ENCODE data around the gene TCERG1L.

DNA sequence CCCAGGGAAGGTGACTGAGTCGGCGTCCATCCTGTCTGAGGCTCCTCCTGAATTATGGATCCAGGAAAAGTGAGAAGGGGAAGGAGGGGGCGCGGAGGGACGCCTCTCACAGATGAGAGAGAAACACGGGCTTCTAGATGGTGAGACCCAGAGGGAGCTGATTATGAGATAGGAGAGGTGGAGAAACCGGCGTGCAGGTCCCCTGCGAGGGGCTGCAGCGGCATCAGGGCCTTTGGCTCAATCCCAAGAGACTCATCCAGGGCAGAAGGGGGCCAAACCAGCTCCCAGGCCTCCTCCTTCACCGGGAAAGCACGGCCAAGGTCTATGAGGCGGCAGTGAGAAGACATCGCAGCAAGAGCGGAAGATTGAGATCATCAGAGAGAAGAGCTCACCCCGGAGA is 70.8 kb downstream of the TCERG1L start:
- TF ChIP-seq, protein P1, sequence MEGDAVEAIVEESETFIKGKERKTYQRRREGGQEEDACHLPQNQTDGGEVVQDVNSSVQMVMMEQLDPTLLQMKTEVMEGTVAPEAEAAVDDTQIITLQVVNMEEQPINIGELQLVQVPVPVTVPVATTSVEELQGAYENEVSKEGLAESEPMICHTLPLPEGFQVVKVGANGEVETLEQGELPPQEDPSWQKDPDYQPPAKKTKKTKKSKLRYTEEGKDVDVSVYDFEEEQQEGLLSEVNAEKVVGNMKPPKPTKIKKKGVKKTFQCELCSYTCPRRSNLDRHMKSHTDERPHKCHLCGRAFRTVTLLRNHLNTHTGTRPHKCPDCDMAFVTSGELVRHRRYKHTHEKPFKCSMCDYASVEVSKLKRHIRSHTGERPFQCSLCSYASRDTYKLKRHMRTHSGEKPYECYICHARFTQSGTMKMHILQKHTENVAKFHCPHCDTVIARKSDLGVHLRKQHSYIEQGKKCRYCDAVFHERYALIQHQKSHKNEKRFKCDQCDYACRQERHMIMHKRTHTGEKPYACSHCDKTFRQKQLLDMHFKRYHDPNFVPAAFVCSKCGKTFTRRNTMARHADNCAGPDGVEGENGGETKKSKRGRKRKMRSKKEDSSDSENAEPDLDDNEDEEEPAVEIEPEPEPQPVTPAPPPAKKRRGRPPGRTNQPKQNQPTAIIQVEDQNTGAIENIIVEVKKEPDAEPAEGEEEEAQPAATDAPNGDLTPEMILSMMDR (IDR thresholded peaks at IDR 0.05) = no peak
- no peak for TF ChIP-seq TCF7L2 (IDR thresholded peaks at IDR 0.05; ENCODE audit: low read depth, low read length)
- TF ChIP-seq, protein P2, sequence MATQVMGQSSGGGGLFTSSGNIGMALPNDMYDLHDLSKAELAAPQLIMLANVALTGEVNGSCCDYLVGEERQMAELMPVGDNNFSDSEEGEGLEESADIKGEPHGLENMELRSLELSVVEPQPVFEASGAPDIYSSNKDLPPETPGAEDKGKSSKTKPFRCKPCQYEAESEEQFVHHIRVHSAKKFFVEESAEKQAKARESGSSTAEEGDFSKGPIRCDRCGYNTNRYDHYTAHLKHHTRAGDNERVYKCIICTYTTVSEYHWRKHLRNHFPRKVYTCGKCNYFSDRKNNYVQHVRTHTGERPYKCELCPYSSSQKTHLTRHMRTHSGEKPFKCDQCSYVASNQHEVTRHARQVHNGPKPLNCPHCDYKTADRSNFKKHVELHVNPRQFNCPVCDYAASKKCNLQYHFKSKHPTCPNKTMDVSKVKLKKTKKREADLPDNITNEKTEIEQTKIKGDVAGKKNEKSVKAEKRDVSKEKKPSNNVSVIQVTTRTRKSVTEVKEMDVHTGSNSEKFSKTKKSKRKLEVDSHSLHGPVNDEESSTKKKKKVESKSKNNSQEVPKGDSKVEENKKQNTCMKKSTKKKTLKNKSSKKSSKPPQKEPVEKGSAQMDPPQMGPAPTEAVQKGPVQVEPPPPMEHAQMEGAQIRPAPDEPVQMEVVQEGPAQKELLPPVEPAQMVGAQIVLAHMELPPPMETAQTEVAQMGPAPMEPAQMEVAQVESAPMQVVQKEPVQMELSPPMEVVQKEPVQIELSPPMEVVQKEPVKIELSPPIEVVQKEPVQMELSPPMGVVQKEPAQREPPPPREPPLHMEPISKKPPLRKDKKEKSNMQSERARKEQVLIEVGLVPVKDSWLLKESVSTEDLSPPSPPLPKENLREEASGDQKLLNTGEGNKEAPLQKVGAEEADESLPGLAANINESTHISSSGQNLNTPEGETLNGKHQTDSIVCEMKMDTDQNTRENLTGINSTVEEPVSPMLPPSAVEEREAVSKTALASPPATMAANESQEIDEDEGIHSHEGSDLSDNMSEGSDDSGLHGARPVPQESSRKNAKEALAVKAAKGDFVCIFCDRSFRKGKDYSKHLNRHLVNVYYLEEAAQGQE (IDR thresholded peaks at IDR 0.05; ENCODE audit: insufficient read depth in 1 of 2, low read depth in 2 of 2, low read length in 1 of 2) = no peak
- no peak for TF ChIP-seq POLR2AphosphoS5 (IDR thresholded peaks at IDR 0.05; ENCODE audit: low read depth, low read length)

Data from Panc1 (cell line).